T-cell (primary cell): ENCODE measurements around the gene NFU1. TPM values are rescaled to one million over a fixed set of nuclear protein-coding genes. Genes with fewer than 3 reads are reported as not detected.

ENCODE experiments used
- ATAC-seq, 4 experiments: fragments of 200-7000 bp in 3 of 4; fragments of 150-1000 bp in 1 of 4; cut with Tn5 transposase; replicated peaks in 1 of 4; 1 replicate in 3 of 4; 2 replicates in 1 of 4; pipeline ENCODE4 v1.10.0; 2021; ENCODE audit warnings: moderate library complexity in 3 of 4, mild to moderate bottlenecking in 2 of 4, moderate number of reproducible peaks in 1 of 4
- CTCF ChIA-PET, 2 donors: fragments of 300-600 bp; sonication (Branson Sonifier 250); formaldehyde crosslinking; loops; one replicate each; lab custom pipeline; 2022; ENCODE audit warnings: antibody characterized with exemption in 2 of 2; lab: Charles Lee
- POLR2A ChIA-PET, 2 donors: fragments of 300-600 bp; sonication (Branson Sonifier 250); formaldehyde crosslinking; loops; one replicate each; lab custom pipeline; 2022; ENCODE audit warnings: antibody characterized with exemption in 2 of 2; lab: Charles Lee
- DNase-seq, 35 experiments: peaks; one replicate each; pipeline versions ENCODE4 v3.0.0 to v3.0.0-alpha.2; 2013 to 2023
- H3K27ac ChIP-seq: one replicate; pipeline ENCODE4 v1.5.1; 2013; ENCODE audit warnings: low read length
- H3K27me3 ChIP-seq, 2 experiments: replicated peaks in 1 of 2; 1 replicate in 1 of 2; 2 replicates in 1 of 2; pipeline versions ENCODE4 v1.6.1 to v1.7.0; 2013; ENCODE audit warnings: low read length in 1 of 2, mixed read lengths in 1 of 2; ENCODE audit not compliant: control insufficient read depth in 2 of 2, insufficient read depth in 2 of 2; ENCODE audit errors: extremely low read depth in 1 of 2
- H3K36me3 ChIP-seq, 2 donors: 1 replicate in 1 of 2; 2 replicates in 1 of 2; pipeline versions ENCODE4 v1.6.1 to v1.7.0; 2013; ENCODE audit warnings: low read length in 1 of 2; ENCODE audit not compliant: control insufficient read depth in 2 of 2, insufficient read depth in 1 of 2; ENCODE audit errors: extremely low read depth in 1 of 2
- H3K4me1 ChIP-seq, 2 experiments: 1 replicate in 1 of 2; 2 replicates in 1 of 2; pipeline versions ENCODE4 v1.6.1 to v1.7.0; 2013; ENCODE audit warnings: low read length in 2 of 2, mixed read lengths in 1 of 2; ENCODE audit not compliant: insufficient read depth in 2 of 2, control insufficient read depth in 1 of 2; ENCODE audit errors: extremely low read depth in 1 of 2
- H3K4me3 ChIP-seq, 2 donors: 1 replicate in 1 of 2; 2 replicates in 1 of 2; pipeline versions ENCODE4 v1.5.1 to v1.7.0; 2013; ENCODE audit warnings: mild to moderate bottlenecking in 2 of 2, low read length in 1 of 2, moderate library complexity in 1 of 2; ENCODE audit not compliant: control insufficient read depth in 1 of 2; ENCODE audit errors: extremely low read depth in 1 of 2
- H3K9me3 ChIP-seq: 2 replicates; pipeline ENCODE4 v1.7.0; 2013
- H3K27ac Mint-ChIP-seq, 2 donors: one replicate each; pipeline ENCODE4 v1.8.0; 2020 to 2021; ENCODE audit warnings: mild to moderate bottlenecking in 2 of 2, mixed read lengths in 2 of 2
- H3K27me3 Mint-ChIP-seq, 2 donors: one replicate each; pipeline ENCODE4 v1.8.0; 2021 to 2022; ENCODE audit warnings: mixed read lengths in 2 of 2
- H3K36me3 Mint-ChIP-seq: one replicate; pipeline ENCODE4 v1.8.0; 2021; ENCODE audit warnings: mixed read lengths
- H3K4me1 Mint-ChIP-seq, 3 donors: one replicate each; pipeline ENCODE4 v1.8.0; 2020 to 2022; ENCODE audit warnings: mixed read lengths in 3 of 3, mild to moderate bottlenecking in 1 of 3
- H3K4me3 Mint-ChIP-seq, 3 donors: one replicate each; pipeline ENCODE4 v1.8.0; 2020 to 2022; ENCODE audit warnings: mild to moderate bottlenecking in 3 of 3, mixed read lengths in 3 of 3, moderate library complexity in 3 of 3
- H3K9me3 Mint-ChIP-seq, 3 donors: one replicate each; pipeline ENCODE4 v1.8.0; 2020 to 2022; ENCODE audit warnings: mixed read lengths in 3 of 3
- WGBS: methylation state at CpG from one replicate; pipeline ENCODE4 v1.1.5; 2013; ENCODE audit warnings: missing lambda C conversion rate; ENCODE audit not compliant: insufficient coverage; 5-methylcytosine and 5-hydroxymethylcytosine counted together
- total RNA-seq, 35 experiments: library from RNA in 6 of 35; stranded (reverse) in 6 of 35; fragments of 120-200 nt in 1 of 35; gene quantifications; one replicate each; pipeline versions ENCODE4 v1.2.1 to v1.2.4 and lab custom pipeline; 2013 to 2026

The NFU1 gene
- total RNA-seq, 5 donors from 2014 or later (not counting 1 experiment from before 2014, with no cell fraction given), result 20.6 to 31.9 (median 22.5) TPM

GRCh38 chr2:69474688-69475087 lies 37.5 kb upstream of the NFU1 start:
- H3K27ac ChIP-seq, result no peak overlapping the region
- ATAC-seq, result no peak
- peaks cover 45% of the 10 kb centered on the region for H3K36me3 Mint-ChIP-seq
- ChIA-PET CTCF (no interaction called here), POLR2A (interaction anchor here in 1 of 2 donors (0.6 kb wide), 1 partner anchor 69 kb away, joined by 3 read pairs; no protein-coding TSS in a partner anchor)
- no peak for DNase-seq
- peak overlapping the region in 1 of 2 donors; percentile 70 for H3K27ac Mint-ChIP-seq
- no peak overlapping the region for H3K4me3 ChIP-seq
- H3K27me3 Mint-ChIP-seq, result no peaks in the 10 kb centered on the region
- H3K27me3 ChIP-seq, result no peaks in the 10 kb centered on the region
- no peaks in the 10 kb centered on the region for H3K9me3 Mint-ChIP-seq
- peaks cover 6 to 71% of the 10 kb centered on the region in 2 donors for H3K36me3 ChIP-seq
- H3K4me3 Mint-ChIP-seq, result no peak overlapping the region
- peaks cover 0 to 4% of the 10 kb centered on the region in 2 experiments for H3K4me1 ChIP-seq
- H3K4me1 Mint-ChIP-seq, result peaks cover 13 to 40% (median 39%) of the 10 kb centered on the region in 3 donors
- WGBS, result no CpG with 5 or more reads among the region's 2 CpGs
- H3K9me3 ChIP-seq, result no peaks in the 10 kb centered on the region

- H3K27ac ChIP-seq, result no peak overlapping the region
- CTCF ChIA-PET, result no interaction called here
- POLR2A ChIA-PET, result no interaction called here
- H3K4me3 ChIP-seq, result no peak overlapping the region
- H3K4me3 Mint-ChIP-seq, result no peak overlapping the region
- peak overlapping the region in 1 of 2 donors; percentile 41 for H3K27ac Mint-ChIP-seq
- ATAC-seq (no peak), DNase-seq (no peak)
- H3K27me3 Mint-ChIP-seq, result no peaks in the 10 kb centered on the region
- no peaks in the 10 kb centered on the region for H3K9me3 Mint-ChIP-seq
- H3K36me3 Mint-ChIP-seq, result peaks cover 46% of the 10 kb centered on the region
- H3K36me3 ChIP-seq, result peaks cover 6 to 68% of the 10 kb centered on the region in 2 donors
- H3K27me3 ChIP-seq, result no peaks in the 10 kb centered on the region
- H3K4me1 ChIP-seq, result no peaks in the 10 kb centered on the region
- no CpG with 5 or more reads among the region's 2 CpGs for WGBS
- no peaks in the 10 kb centered on the region for H3K9me3 ChIP-seq
- H3K4me1 Mint-ChIP-seq, result peaks cover 10 to 22% (median 18%) of the 10 kb centered on the region in 3 donors
Observed at GRCh38 chr2:69471793-69472192, 34.6 kb upstream of the NFU1 start.

- CTCF ChIA-PET, result interaction anchor here in 1 of 2 donors (1.1 kb wide), 1 partner anchor 57 kb away, joined by 3 read pairs; no protein-coding TSS in a partner anchor
Observed at GRCh38 chr2:69470911-69471310, 33.7 kb upstream of the NFU1 start.

GRCh38 chr2:69469784-69470183 lies 32.5 kb upstream of the NFU1 start:
- Histone ChIP-seq H3K36me3 (peaks cover 0 to 68% of the 10 kb centered on the region in 2 donors), H3K27ac (no peak overlapping the region), H3K27me3 (no peaks in the 10 kb centered on the region), H3K4me1 (no peaks in the 10 kb centered on the region), H3K9me3 (no peaks in the 10 kb centered on the region), H3K4me3 (no peak overlapping the region)
- POLR2A ChIA-PET, result no interaction called here
- ATAC-seq, result no peak
- no peaks in the 10 kb centered on the region for H3K9me3 Mint-ChIP-seq
- CTCF ChIA-PET, result no interaction called here
- no peaks in the 10 kb centered on the region for H3K27me3 Mint-ChIP-seq
- no CpG with 5 or more reads among the region's 1 CpG for WGBS
- no peak overlapping the region for H3K27ac Mint-ChIP-seq
- no peak for DNase-seq
- peaks cover 51% of the 10 kb centered on the region for H3K36me3 Mint-ChIP-seq
- no peak overlapping the region for H3K4me3 Mint-ChIP-seq
- H3K4me1 Mint-ChIP-seq, result peaks cover 0 to 9% (median 6%) of the 10 kb centered on the region in 3 donors

More at GRCh38 chr2:69470911-69471310, 33.7 kb upstream of the NFU1 start:
- Histone ChIP-seq H3K9me3 (no peaks in the 10 kb centered on the region), H3K36me3 (peaks cover 5 to 67% of the 10 kb centered on the region in 2 donors), H3K27ac (no peak overlapping the region), H3K4me3 (no peak overlapping the region), H3K27me3 (no peaks in the 10 kb centered on the region), H3K4me1 (no peaks in the 10 kb centered on the region)
- DNase-seq (no peak), ATAC-seq (no peak)
- no peak overlapping the region for H3K4me3 Mint-ChIP-seq
- WGBS, result no CpG with 5 or more reads among the region's 5 CpGs
- peaks cover 7 to 15% (median 11%) of the 10 kb centered on the region in 3 donors for H3K4me1 Mint-ChIP-seq
- POLR2A ChIA-PET, result no interaction called here
- H3K27ac Mint-ChIP-seq, result peak overlapping the region in 1 of 2 donors; percentile 62
- H3K36me3 Mint-ChIP-seq, result peaks cover 50% of the 10 kb centered on the region
- H3K9me3 Mint-ChIP-seq, result no peaks in the 10 kb centered on the region
- no peaks in the 10 kb centered on the region for H3K27me3 Mint-ChIP-seq

GRCh38 chr2:69469375-69469774 lies 32.1 kb upstream of the NFU1 start:
- H3K36me3 ChIP-seq, result peaks cover 0 to 70% of the 10 kb centered on the region in 2 donors

GRCh38 chr2:69466728-69467127 lies 29.5 kb upstream of the NFU1 start:
- Histone ChIP-seq H3K4me3 (no peak overlapping the region), H3K27ac (no peak overlapping the region), H3K27me3 (no peaks in the 10 kb centered on the region), H3K4me1 (no peaks in the 10 kb centered on the region), H3K36me3 (peaks cover 2 to 62% of the 10 kb centered on the region in 2 donors), H3K9me3 (no peaks in the 10 kb centered on the region)
- 97% methylated on average over 3 of the region's 8 CpGs for WGBS
- DNase-seq, result no peak
- H3K27ac Mint-ChIP-seq, result peak overlapping the region; percentile 40 to 49
- peaks cover 63% of the 10 kb centered on the region for H3K36me3 Mint-ChIP-seq
- peaks cover 0 to 7% (median 6%) of the 10 kb centered on the region in 3 donors for H3K4me1 Mint-ChIP-seq
- H3K27me3 Mint-ChIP-seq, result no peaks in the 10 kb centered on the region
- no peak for ATAC-seq
- H3K9me3 Mint-ChIP-seq, result no peaks in the 10 kb centered on the region
- H3K4me3 Mint-ChIP-seq, result no peak overlapping the region
- ChIA-PET CTCF (no interaction called here), POLR2A (interaction anchor here in 1 of 2 donors (0.7 kb wide), 1 partner anchor 30 kb away, joined by 3 read pairs; no protein-coding TSS in a partner anchor)

More at GRCh38 chr2:69469375-69469774, 32.1 kb upstream of the NFU1 start:
- H3K9me3 ChIP-seq, result no peaks in the 10 kb centered on the region
- DNase-seq, result no peak
- Mint-ChIP-seq H3K4me1 (peaks cover 0 to 9% (median 6%) of the 10 kb centered on the region in 3 donors), H3K36me3 (peaks cover 55% of the 10 kb centered on the region), H3K27me3 (no peaks in the 10 kb centered on the region), H3K4me3 (no peak overlapping the region), H3K9me3 (no peaks in the 10 kb centered on the region), H3K27ac (peak overlapping the region in 1 of 2 donors; percentile 54)
- H3K27me3 ChIP-seq, result no peaks in the 10 kb centered on the region
- WGBS, result 100% methylated on average over 1 of the region's 3 CpGs
- no peaks in the 10 kb centered on the region for H3K4me1 ChIP-seq
- no peak overlapping the region for H3K27ac ChIP-seq
- CTCF ChIA-PET, result interaction anchor here in 1 of 2 donors (1.4 kb wide), 1 partner anchor 32 kb away, joined by 4 read pairs; the partner anchor contains the start of gene NFU1
- POLR2A ChIA-PET, result no interaction called here
- H3K4me3 ChIP-seq, result no peak overlapping the region
- no peak for ATAC-seq
